Measurements from ENCODE around the gene PPID. TPM values are rescaled to one million over a fixed set of nuclear protein-coding genes. Genes with fewer than 3 reads are reported as not detected.

The PPID gene
- total and polyA plus RNA-seq, 2 of the 13 experiments (the other 11 are each of a cell fraction or from before 2014, with no cell fraction given): 15.4 to 63.4 TPM

DNA sequence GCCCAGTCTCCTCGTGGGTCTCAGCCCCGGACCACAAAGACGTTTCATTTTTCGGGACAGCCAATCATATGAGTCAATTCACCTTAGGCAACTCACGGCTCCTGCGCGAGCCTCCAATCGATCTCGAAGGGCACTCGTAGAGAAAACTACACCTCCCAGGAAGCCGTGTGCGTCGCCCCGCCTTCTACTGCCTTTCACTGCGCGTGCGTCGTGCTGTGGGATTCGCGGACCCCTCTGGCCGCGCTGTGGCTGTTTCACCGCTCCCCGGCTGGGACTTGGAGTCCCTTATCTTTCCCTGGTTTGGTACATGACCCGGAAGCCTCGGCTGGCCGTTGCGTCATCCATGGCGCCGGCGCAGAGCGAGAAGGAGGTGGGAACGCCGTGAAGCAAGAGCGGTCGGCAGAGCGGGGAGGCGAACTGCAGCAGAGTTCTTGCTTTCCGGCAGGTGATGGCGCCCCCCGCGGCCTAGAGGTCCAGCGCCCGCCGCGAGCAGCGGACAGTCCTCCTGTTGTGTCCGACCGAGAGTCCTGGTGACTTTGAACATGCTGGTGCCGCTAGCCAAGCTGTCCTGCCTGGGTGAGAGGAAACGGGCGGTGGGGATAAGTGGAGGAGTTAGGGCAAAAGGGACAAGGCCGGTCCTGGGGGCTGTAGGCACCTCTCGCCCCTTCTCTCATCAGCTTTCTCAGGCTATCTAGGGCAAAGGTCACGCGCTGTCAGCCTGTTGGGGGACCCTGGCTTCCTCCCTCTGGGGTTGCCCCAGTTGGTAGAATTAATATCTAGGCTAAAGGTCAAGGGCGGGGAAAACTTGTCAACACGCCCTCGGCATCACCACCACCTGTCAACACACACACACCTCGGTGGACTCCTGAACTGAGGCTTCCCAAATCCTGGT is 51.0 kb downstream of the PPID start, which contains the start of gene ETFDH (continued):
- TF ChIP-seq HIVEP1 (CRISPR knock-in tag; IDR thresholded peaks at IDR 0.05) (peak; percentile 97), ZMYM3 (CRISPR knock-in tag; IDR thresholded peaks at IDR 0.05) (0 out of 2 replicates have a peak, but pooled peaks have one; percentile 47), HMGA1 (CRISPR knock-in tag; conservative IDR thresholded peaks at IDR 0.05) (no peak), ZNF546 (CRISPR knock-in tag; conservative IDR thresholded peaks at IDR 0.05) (no peak), ZNF329 (CRISPR knock-in tag; IDR thresholded peaks at IDR 0.05; ENCODE audit: low read depth) (no peak; the same call in 1 of the 2 replicates), MBD4 (IDR thresholded peaks at IDR 0.05; ENCODE audit: borderline replicate concordance, low read length) (no peak), ZNF232 (CRISPR knock-in tag; IDR thresholded peaks at IDR 0.05; ENCODE audit: borderline replicate concordance) (no peak; the same call in 1 of the 2 replicates), RELA (CRISPR knock-in tag; IDR thresholded peaks at IDR 0.05) (no peak; the same call in 1 of the 2 replicates), RBAK (CRISPR knock-in tag; IDR thresholded peaks at IDR 0.05) (no peak), KLF15 (CRISPR knock-in tag; IDR thresholded peaks at IDR 0.05; ENCODE audit: borderline replicate concordance) (peak; percentile 60; the same call in 1 of the 2 replicates), ZSCAN25 (CRISPR knock-in tag; IDR thresholded peaks at IDR 0.05) (0 out of 2 replicates have a peak, but pooled peaks have one; percentile 14)
- TF ChIP-seq, protein P1, sequence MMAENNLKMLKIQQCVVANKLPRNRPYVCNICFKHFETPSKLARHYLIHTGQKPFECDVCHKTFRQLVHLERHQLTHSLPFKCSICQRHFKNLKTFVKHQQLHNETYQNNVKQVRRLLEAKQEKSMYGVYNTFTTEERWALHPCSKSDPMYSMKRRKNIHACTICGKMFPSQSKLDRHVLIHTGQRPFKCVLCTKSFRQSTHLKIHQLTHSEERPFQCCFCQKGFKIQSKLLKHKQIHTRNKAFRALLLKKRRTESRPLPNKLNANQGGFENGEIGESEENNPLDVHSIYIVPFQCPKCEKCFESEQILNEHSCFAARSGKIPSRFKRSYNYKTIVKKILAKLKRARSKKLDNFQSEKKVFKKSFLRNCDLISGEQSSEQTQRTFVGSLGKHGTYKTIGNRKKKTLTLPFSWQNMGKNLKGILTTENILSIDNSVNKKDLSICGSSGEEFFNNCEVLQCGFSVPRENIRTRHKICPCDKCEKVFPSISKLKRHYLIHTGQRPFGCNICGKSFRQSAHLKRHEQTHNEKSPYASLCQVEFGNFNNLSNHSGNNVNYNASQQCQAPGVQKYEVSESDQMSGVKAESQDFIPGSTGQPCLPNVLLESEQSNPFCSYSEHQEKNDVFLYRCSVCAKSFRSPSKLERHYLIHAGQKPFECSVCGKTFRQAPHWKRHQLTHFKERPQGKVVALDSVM (CRISPR knock-in tag; IDR thresholded peaks at IDR 0.05): peak; percentile 59; the same call in 1 of the 2 replicates
- TF ChIP-seq, protein P2, sequence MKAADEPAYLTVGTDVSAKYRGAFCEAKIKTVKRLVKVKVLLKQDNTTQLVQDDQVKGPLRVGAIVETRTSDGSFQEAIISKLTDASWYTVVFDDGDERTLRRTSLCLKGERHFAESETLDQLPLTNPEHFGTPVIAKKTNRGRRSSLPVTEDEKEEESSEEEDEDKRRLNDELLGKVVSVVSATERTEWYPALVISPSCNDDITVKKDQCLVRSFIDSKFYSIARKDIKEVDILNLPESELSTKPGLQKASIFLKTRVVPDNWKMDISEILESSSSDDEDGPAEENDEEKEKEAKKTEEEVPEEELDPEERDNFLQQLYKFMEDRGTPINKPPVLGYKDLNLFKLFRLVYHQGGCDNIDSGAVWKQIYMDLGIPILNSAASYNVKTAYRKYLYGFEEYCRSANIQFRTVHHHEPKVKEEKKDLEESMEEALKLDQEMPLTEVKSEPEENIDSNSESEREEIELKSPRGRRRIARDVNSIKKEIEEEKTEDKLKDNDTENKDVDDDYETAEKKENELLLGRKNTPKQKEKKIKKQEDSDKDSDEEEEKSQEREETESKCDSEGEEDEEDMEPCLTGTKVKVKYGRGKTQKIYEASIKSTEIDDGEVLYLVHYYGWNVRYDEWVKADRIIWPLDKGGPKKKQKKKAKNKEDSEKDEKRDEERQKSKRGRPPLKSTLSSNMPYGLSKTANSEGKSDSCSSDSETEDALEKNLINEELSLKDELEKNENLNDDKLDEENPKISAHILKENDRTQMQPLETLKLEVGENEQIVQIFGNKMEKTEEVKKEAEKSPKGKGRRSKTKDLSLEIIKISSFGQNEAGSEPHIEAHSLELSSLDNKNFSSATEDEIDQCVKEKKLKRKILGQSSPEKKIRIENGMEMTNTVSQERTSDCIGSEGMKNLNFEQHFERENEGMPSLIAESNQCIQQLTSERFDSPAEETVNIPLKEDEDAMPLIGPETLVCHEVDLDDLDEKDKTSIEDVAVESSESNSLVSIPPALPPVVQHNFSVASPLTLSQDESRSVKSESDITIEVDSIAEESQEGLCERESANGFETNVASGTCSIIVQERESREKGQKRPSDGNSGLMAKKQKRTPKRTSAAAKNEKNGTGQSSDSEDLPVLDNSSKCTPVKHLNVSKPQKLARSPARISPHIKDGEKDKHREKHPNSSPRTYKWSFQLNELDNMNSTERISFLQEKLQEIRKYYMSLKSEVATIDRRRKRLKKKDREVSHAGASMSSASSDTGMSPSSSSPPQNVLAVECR (CRISPR knock-in tag; IDR thresholded peaks at IDR 0.05; ENCODE audit: borderline replicate concordance): peak; percentile 85
- TF ChIP-seq, protein P3, sequence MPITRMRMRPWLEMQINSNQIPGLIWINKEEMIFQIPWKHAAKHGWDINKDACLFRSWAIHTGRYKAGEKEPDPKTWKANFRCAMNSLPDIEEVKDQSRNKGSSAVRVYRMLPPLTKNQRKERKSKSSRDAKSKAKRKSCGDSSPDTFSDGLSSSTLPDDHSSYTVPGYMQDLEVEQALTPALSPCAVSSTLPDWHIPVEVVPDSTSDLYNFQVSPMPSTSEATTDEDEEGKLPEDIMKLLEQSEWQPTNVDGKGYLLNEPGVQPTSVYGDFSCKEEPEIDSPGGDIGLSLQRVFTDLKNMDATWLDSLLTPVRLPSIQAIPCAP (CRISPR knock-in tag; IDR thresholded peaks at IDR 0.05; ENCODE audit: low read depth): no peak
- TF ChIP-seq, protein P4, sequence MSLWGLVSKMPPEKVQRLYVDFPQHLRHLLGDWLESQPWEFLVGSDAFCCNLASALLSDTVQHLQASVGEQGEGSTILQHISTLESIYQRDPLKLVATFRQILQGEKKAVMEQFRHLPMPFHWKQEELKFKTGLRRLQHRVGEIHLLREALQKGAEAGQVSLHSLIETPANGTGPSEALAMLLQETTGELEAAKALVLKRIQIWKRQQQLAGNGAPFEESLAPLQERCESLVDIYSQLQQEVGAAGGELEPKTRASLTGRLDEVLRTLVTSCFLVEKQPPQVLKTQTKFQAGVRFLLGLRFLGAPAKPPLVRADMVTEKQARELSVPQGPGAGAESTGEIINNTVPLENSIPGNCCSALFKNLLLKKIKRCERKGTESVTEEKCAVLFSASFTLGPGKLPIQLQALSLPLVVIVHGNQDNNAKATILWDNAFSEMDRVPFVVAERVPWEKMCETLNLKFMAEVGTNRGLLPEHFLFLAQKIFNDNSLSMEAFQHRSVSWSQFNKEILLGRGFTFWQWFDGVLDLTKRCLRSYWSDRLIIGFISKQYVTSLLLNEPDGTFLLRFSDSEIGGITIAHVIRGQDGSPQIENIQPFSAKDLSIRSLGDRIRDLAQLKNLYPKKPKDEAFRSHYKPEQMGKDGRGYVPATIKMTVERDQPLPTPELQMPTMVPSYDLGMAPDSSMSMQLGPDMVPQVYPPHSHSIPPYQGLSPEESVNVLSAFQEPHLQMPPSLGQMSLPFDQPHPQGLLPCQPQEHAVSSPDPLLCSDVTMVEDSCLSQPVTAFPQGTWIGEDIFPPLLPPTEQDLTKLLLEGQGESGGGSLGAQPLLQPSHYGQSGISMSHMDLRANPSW (CRISPR knock-in tag; IDR thresholded peaks at IDR 0.05; ENCODE audit: borderline replicate concordance): peak; percentile 95; the same call in 1 of the 2 replicates
- TF ChIP-seq, protein P5, sequence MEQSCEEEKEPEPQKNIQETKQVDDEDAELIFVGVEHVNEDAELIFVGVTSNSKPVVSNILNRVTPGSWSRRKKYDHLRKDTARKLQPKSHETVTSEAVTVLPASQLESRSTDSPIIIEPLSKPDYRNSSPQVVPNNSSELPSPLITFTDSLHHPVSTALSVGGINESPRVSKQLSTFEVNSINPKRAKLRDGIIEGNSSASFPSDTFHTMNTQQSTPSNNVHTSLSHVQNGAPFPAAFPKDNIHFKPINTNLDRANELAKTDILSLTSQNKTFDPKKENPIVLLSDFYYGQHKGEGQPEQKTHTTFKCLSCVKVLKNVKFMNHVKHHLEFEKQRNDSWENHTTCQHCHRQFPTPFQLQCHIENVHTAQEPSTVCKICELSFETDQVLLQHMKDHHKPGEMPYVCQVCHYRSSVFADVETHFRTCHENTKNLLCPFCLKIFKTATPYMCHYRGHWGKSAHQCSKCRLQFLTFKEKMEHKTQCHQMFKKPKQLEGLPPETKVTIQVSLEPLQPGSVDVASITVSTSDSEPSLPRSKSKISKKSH (CRISPR knock-in tag; IDR thresholded peaks at IDR 0.05; ENCODE audit: borderline replicate concordance): no peak; the same call in 1 of the 2 replicates

Data from HepG2 (cell line).